GM21529 (cell line): ENCODE data around the gene FGR.
A peak's percentile ranks its signal among the peaks of the same experiment; 100 is the strongest.

Experiments
- ATAC-seq: cut with Tn5 transposase; IDR thresholded peaks from one replicate; pipeline ENCODE4 v1.9.1; 2021; ENCODE audit not compliant: unreplicated experiment

FGR gene

DNA sequence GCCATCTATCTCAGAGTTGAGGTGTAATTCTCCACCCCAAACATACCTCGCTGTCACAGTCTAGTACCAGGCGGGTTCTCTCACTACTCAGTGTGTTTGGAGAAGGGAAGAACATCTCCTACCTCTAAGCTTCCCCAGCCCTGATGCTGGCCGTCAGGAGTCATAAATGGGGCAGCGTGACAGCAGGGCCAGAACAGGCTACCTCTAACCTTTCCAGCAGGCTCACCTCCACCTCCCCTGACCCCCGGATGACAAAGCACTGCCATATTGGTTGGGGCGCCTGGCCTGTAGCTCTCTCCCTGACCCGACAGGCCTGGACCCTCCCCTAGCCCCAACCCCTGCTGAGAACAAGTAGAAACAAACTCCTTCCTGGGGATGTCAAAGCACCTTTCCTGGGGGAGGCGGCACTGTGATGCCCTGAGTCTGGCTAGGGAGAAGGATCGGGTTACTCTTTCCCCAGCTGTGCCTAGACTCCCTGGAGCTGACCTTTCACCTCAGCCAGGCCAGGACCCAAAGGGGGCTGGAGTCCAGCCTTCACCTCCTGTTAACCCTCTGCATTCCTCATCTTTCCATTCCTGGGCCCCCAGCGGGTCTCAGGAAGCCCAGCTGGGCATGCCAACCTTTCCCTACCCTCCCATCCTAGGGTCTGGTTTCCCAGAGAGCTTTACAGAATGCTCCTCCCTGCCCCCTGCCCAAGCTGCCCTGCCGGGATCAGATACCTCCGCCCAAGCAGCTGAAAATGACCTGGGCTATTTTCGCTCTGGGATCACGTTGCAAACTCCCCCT, 65.3 kb downstream of the FGR start:
- no peak for ATAC-seq

DNA sequence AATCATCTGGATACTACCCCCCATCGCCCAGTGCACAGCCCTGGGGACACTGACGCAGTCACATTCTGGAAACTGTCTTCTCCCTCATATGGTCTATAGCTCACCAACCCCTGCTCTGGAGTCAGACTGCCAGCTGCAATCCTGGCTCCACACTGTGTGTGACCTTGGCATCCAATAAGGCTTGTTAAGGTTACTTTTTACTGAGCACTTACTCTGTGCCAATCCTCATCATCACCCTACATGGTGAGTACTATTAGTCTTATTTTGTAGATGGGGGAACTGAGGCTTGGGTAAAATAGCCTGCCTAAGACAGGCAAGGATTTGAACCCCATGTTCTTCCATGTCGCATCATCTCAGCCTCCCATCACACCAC, 65.9 kb downstream of the FGR start:
- ATAC-seq, result no peak

DNA sequence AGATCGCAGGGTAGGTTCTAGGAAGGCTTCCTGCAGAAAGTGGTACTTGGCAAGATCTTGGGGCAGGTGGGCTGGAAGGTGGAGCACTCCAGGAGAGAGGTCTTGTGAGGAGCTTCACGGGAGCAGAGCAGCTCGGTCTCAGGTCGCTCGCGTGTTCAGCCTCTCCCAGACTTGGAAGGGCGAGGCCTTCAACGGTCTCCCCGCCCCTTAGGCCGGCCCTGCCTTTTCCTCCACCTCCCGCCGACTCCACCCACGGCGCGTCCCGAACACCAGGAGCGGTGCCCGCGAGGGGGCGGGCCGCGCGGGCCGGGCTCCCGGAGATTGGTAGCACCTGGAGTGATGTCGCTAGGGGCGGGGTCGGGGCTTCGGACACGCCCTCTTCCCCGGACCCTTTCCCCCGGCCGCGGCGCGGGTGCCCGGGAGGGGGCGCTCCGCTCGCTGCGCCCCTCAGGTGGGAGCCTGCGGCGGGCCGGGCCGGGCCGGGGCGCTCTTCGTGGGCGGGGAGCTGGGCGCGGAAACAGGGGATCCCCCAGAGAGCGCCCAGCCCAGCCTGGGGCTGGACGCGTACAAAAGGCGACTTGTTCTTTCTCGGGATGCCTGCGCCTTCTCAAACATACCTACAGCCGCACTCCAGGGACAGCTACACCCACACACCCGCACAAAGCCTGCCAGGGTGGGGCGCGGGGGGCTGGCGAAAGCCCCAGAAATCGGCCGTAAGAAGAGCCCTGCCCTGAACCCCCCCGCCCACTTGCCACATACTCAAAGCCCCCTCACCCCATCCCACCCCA, 66.5 kb downstream of the FGR start:
- ATAC-seq, result peak; percentile 87

DNA sequence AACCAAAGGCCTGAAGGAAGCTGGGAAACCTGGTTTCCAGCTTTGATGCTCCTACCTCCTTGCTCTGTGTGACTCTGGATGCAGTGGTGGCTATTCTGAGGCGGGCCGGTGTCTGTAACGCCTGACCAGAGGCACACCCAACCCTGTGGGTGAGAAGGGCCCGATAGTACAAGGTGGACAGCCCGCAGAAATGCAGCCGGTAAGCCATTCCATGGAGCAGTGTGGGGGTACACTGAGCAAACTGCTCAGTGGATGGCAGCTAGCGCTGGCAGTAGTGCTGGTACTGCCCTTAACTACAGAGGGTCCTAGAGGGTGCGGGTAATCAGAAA, 67.0 kb downstream of the FGR start:
- no peak for ATAC-seq

DNA sequence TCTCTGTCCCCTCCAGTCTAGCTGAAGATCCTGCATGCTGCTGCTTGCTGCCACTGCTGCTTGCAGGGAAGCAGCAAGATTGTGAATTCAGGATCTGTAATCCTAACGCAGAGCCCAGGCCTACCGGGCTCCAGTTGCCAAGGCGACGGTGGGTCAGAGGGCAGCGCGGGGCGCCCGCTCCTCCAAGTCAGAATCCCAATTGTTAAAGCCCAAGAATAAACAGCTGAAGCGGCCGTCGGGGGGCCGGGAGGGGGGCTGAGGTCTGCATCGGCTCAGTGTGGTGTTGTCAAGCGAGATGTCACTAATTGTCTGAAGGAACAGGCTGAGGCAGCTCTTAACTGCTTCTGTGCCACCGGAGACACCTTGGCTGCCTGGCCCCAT, 67.8 kb downstream of the FGR start:
- no peak for ATAC-seq

DNA sequence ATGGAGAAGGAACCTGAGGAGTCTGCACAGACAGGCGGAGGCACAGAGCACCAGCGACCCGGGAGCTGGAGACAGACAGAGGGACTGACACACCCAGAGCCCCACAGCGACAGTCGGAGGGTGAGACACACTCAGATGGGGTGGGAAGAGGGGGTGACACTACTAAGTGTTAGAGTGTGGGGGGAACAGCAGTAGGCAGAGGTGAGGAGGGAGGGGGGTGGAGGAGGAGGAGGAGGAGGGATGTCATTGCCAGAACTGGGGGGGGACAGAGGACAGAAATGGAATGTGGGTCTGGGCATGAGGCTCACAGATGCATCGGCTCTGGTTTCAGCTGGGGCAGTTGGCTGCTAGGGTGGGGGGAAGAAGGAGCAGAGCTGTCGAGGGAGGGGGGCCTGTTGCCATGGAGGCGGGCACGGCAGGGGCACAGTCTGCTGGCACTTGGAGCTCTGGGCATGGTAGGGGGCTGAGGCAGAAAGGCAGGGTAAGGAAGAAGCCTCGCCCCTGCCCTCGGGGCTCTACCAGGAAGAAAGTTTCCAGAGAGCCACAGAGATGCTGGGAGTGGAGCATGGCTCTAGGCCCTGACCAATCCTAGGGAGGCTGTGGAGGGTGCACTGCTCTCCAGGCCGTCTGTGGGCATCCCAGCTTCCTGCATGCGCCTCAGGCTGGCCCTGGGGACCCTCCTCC, 68.4 kb downstream of the FGR start:
- no peak for ATAC-seq

DNA sequence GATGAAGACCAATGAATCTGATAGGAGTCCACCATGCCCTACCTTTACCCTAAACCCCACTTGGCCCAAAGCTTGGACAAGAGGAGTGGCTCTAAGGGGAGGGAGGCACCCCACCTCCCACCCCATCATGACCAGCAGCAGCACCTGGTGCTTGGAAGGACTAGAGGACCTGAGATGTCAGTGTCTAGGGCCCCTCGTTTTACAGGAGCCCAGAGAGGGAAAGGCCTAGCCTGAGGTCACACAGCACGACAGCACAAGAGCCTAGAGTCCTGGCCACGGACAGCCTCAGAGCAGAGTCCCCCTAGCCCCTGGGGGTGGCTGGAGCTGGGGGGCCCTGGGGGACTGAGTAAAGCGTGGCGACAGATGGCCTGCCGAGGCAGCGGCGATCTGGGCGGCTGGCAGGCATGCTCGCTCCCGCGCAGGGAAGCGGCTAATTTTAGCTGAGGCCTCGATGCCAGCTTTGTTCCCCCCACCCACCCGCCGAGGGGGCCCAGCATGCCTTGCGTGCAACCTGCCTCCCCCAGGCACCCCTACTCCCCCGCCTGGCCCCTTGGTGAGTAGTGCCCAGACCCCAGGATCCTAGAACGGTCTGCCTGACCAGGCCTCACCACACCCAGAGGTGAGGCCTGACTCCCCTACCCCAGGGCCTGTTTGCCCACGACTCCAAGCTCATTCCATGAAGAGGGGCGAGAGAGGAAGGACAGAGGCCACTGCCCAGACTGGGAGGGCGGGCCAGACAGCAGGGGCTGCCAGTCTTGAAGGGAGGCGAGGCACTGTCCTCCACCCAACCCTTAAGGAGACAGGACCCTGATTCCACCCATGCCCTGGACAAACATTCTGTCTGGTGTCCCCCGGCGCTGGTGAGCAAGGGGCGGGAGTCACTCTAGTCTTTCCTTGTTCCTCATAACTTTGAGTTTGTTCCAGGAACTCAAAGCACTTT, 70.0 kb downstream of the FGR start:
- no peak for ATAC-seq

DNA sequence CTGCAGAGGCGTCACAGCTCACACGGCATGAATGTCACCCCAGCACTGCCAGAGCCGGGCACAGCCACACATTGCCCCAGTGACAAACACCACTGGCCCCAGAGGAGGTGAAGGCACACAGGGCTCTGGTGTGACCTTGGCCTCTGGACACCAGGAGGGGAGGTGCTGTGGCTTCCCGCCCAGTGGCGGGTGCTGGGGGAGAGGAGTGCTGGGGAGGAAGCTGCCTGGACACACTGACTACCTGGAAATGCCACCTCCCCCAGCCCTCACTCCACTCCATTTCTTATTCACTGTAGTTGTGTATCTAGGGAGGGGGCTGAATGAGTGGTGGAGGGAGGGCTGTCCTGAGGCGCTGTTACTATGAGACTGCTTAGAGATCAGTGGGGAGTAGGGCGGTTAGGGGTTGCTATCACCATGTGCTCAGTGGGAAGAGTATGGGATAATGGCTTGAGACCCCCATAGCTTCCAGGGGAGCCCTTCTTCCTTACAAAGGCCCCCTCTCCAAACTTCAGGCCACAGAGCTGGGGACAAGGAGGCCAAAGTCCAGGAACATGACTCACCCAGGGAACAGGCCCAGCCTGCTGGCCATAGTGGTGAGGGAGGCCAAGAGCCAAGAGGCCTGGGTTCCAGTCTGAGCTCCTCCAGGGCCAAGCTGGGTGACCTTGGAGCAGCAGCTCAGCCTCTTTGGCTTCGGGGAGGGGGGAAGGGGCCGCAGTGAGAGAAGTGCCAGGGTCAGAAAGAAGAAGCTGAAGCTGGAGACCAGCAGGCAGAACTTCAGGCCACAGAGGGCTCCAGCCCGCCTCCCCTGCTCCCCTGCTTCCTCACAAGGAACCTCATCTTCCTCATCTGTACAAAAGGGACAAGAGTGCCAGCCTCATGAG, 71.2 kb downstream of the FGR start:
- no peak for ATAC-seq

DNA sequence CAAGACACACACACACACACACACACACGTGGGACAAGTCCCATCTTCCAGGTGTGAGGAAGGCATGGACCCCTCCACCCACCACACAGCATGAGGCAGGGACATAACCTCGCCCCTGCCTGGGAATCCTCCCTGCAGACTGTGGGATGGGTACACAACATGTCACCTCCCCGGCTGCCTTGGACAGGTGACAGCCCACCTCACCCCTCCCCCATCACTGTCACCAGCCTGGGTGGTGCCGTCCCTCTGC, 71.7 kb downstream of the FGR start:
- ATAC-seq, result no peak

DNA sequence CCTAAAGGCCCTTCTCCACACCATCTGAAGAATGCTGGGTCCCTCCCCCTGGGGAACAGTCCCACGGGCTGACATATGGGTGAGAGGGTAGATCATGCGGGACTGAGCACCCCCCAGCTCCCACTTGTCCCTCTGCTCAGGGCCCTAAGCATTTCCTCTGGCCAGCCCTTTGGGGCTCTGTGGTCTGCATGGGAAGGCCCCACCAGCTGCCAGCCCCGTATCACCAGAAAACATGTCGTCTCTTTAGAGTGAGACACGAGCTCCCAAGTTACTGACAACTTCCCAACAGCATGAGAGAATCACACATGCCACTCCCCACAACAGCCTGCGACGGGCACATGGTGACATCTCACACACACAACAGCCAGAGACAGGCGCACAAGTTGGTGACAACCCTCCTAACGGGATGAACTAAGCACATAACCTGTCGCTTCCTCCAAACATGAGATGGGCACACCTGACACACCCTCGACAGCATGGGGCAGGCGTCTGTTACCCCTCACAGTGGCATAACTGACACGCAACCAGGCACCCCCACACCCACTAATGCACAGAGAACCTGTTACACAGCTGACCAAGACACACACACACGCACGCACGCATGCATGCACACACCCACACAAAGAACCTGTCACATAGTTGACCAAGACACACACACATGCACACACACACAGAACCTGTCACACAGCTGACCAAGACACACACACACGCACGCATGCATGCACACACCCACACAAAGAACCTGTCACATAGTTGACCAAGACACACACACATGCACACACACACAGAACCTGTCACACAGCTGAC, 72.2 kb downstream of the FGR start:
- no peak for ATAC-seq
